ENCODE data around the gene GUCA2A. TPM values are rescaled to one million over a fixed set of nuclear protein-coding genes. Genes with fewer than 3 reads are reported as not detected.

The GUCA2A gene
- total RNA-seq, 2 experiments from 2014 or later = not detected

DNA sequence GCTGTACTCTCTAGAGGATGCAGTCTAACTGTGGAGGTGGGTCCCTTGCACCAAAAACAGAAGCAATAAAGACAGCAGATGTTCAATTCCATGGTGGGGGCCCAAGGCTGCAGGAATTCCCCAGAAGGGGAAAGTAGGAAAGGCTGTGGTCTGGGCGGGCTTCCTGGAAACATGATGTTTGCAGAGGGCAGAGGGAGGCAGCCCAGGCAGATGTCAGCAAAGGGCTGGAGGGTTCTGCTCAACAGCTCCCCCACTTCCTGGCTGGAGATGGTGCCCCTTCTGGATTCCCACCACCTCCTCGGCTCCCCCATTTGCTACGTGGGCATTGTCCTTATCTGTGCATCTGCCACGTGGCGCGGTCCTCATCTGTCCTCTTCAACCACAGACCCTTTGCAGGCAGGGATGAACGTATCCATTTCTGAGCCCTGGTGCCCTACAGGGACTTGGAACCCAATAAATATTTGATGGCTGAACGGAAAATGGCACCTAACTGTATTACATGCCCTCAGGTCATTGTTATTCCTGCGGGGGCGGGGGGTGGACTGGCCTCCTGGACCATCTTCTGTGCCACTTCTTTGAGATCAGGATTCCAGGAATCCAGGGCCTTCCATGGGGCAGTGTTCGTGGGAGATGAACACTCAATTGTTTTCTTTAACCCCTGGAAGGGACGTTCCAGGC is 19.7 kb downstream of the GUCA2A start:
- CTCF ChIA-PET = interaction anchor here (1.0 kb wide), 1 partner anchor 28 kb away, joined by 5 read pairs; no protein-coding TSS in a partner anchor
- Mint-ChIP-seq H3K4me1 (peaks cover 7% of the 10 kb centered on the region), H3K9me3 (ENCODE audit: low read depth) (no peaks in the 10 kb centered on the region), H3K36me3 (no peaks in the 10 kb centered on the region), H3K27ac (no peak overlapping the region), H3K27me3 (peaks cover 10% of the 10 kb centered on the region), H3K4me3 (no peak overlapping the region)
- ATAC-seq = no peak
- DNase-seq = no peak

DNA sequence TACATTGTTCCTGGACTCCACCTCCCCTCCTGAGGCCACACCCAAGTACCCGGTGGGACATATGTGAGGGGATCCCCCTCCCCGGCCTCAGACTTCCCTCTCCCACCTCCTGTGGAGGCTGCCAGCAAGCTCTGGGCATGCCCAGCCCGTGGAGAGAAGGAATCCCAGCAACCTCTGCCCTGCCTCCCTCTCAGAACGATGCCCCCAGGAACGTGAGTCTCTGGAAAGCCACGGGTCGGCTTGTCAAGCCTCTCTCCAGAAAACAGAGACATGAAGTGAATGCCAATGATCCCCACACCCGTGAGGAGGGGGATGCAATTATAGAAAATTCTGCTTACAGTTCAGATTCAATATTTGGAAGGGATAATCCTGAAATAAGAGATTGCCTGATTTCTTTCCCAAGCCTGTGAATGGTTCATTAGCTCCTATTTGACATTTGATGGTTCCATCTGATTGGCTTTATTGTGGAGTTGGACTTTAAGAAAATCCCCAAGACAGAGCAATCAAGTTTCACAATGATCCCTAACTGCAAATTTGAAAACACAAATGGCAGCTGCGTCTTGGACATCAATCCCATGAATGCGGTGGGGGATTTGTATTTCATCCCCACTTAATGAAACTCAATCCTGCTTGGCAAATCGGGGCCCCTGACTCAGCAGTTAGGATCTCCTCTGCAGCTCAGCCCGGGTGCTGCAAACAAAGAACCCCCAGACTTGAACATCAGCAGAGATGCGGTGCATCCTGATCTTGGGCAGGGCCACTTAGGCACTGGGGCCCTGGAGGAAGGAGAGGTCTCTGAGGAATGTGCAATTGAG is 20.4 kb downstream of the GUCA2A start:
- Mint-ChIP-seq H3K4me1 (peaks cover 7% of the 10 kb centered on the region), H3K36me3 (no peaks in the 10 kb centered on the region), H3K27ac (no peak overlapping the region), H3K9me3 (ENCODE audit: low read depth) (no peaks in the 10 kb centered on the region), H3K27me3 (peaks cover 12% of the 10 kb centered on the region), H3K4me3 (no peak overlapping the region)
- no peak for DNase-seq
- ATAC-seq = no peak
- CTCF ChIA-PET = interaction anchor here (1.0 kb wide), 1 partner anchor 29 kb away, joined by 5 read pairs; no protein-coding TSS in a partner anchor

DNA sequence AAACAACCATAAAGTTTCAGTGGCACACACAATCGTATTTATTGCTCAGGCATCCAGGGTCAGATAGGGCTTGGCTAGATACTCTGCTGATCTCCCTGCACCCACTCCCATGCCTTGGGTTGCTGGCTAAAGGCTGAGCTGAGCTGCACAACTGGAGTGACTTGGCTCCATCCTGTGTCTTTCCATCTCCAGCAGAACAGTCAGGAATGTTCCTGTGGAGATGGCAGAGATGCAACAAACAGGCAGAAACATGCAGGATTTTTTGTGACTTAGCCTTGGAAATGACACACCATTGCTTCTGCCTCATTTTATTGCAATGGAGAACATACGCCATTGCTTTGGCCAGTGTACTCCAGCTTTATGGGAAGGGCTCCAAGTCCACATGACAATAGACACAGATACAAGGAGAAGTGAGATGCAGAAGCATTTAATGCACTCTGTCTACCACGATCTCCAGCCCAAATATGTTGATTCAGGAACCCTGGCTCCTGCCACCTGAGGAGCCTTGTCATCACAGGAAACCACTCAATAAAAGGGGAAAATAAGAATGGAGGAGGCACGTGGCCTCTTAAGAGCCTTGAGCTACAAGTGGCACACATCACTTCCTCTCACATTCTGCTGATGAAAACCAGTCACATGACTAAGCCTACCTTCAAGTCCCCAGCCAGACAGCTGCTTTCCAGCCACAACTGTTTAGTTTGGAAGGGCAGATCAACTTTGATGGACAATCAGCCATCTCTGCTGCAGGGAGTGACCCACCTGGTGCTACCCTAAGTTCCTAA is 21.5 kb downstream of the GUCA2A start:
- peaks cover 7% of the 10 kb centered on the region for H3K4me1 Mint-ChIP-seq
- no peaks in the 10 kb centered on the region for H3K36me3 Mint-ChIP-seq
- CTCF ChIA-PET = interaction anchor here (2.2 kb wide), 1 partner anchor 31 kb away, joined by 5 read pairs; no protein-coding TSS in a partner anchor
- ATAC-seq (no peak), DNase-seq (no peak)
- H3K9me3 Mint-ChIP-seq (ENCODE audit: low read depth) = no peaks in the 10 kb centered on the region
- H3K27me3 Mint-ChIP-seq = peaks cover 12% of the 10 kb centered on the region
- no peak overlapping the region for H3K4me3 Mint-ChIP-seq
- H3K27ac Mint-ChIP-seq = no peak overlapping the region

DNA sequence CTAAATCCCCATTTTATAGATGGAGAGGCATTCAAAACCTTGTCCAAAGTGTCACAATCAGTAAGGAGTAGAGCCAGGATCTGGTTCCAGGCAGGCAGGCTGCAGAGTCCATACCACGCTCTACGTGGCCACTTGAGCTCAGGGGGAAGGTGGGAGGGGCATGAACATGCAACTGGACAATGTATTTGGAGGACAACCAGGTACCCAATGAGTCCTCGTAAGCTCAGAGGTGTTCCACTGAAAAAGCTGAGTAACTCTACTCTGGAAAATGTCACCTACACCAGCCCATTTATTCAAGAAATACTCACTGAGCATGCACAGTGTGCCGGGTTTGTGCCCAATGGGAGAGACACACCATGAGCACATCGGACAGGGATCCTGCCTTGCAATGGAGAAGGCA is 22.6 kb downstream of the GUCA2A start:
- DNase-seq (no peak), ATAC-seq (no peak)
- Mint-ChIP-seq H3K4me1 (peaks cover 7% of the 10 kb centered on the region), H3K27me3 (peaks cover 12% of the 10 kb centered on the region), H3K36me3 (no peaks in the 10 kb centered on the region), H3K27ac (no peak overlapping the region), H3K9me3 (ENCODE audit: low read depth) (no peaks in the 10 kb centered on the region), H3K4me3 (no peak overlapping the region)
- CTCF ChIA-PET = interaction anchor here (2.2 kb wide), 1 partner anchor 32 kb away, joined by 5 read pairs; no protein-coding TSS in a partner anchor

DNA sequence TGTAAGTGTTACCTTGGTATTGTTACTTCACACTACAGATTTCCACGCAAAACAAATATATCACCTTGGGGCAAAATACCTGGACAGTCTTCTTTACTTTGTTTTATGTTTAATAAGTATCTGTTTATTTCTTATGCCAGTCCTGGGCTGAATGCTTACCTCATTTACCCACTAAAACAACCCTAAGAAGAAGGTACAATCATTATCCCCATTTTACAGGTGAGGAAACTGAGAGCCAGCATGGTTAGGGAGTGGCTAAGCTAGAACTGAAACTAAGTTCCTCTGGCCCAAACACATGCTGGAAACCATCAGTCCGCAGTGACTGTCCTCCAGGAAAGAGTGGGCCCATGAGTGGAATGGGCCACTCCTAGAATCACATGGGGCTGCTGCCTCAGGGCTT is 24.4 kb downstream of the GUCA2A start:
- Mint-ChIP-seq H3K27me3 (peaks cover 10% of the 10 kb centered on the region), H3K4me3 (no peak overlapping the region), H3K9me3 (ENCODE audit: low read depth) (no peaks in the 10 kb centered on the region), H3K27ac (no peak overlapping the region), H3K4me1 (peaks cover 7% of the 10 kb centered on the region), H3K36me3 (no peaks in the 10 kb centered on the region)
- CTCF ChIA-PET = no interaction called here
- DNase-seq (no peak), ATAC-seq (no peak)

DNA sequence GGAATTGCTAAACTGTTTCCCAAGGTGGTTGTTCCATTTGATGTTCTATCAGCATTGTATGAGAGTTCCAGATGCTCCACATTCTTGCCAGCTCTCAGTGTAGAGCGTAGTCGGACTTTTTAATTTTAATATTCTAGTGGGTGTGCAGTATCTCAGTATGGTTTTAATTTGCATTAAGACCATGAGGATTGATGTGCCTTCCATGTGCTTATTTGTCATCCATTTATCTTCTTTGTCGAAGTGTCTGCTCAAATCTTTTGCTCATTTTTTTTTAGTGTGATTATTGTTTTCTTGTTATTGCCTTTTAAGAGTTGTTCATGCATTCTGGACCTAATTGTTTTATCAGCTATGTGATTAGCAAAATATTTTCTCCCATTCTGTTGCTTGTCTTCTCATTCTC is 25.1 kb downstream of the GUCA2A start:
- no peak for DNase-seq
- Mint-ChIP-seq H3K27ac (no peak overlapping the region), H3K4me3 (no peak overlapping the region), H3K27me3 (peaks cover 8% of the 10 kb centered on the region), H3K36me3 (no peaks in the 10 kb centered on the region), H3K9me3 (ENCODE audit: low read depth) (no peaks in the 10 kb centered on the region), H3K4me1 (peaks cover 7% of the 10 kb centered on the region)
- CTCF ChIA-PET = no interaction called here
- no peak for ATAC-seq

DNA sequence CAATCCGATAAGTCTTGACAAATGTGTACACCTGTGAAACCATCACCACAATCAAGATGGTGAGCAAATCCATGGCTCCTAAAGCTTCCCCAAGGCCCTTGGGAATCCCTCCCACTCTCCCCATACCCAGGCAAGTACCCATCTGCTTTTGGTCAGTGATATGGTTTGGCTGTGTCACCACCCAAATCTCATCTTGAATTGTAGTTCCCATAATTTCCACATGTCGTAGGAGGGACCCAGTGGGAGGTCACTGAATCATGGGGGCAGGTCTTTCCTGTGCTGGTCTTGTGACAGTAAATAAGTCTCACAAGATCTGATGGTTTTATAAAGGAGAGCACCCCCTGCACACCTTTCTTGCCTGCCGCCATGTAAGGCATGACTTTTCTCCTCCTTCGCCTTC is 26.0 kb downstream of the GUCA2A start:
- H3K27ac Mint-ChIP-seq = no peak overlapping the region
- H3K4me3 Mint-ChIP-seq = no peak overlapping the region
- ATAC-seq (no peak), DNase-seq (no peak)
- CTCF ChIA-PET = interaction anchor here (1.2 kb wide), 1 partner anchor 36 kb away, joined by 3 read pairs; no protein-coding TSS in a partner anchor
- H3K4me1 Mint-ChIP-seq = peaks cover 6% of the 10 kb centered on the region
- H3K9me3 Mint-ChIP-seq (ENCODE audit: low read depth) = no peaks in the 10 kb centered on the region
- peaks cover 7% of the 10 kb centered on the region for H3K27me3 Mint-ChIP-seq
- no peaks in the 10 kb centered on the region for H3K36me3 Mint-ChIP-seq

DNA sequence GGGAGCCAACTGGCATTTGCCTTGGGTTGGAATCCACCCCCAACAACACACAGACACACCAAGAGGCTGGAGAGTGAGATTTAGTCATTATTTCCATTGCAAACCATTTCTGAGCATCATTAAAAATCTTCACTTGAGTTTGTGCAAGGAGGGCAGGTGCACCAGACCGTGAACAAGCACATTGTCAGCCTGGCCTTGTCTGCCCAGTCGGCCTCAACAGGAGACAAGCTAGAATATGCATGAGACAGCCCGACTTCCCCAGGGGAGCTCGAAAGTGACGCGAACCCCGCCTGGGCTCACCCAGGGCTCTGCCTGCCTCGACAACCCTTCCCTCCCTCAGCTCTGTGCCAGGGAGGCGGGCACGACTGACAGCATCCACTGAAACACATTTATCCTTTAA is 26.8 kb downstream of the GUCA2A start:
- no peaks in the 10 kb centered on the region for H3K36me3 Mint-ChIP-seq

DNA sequence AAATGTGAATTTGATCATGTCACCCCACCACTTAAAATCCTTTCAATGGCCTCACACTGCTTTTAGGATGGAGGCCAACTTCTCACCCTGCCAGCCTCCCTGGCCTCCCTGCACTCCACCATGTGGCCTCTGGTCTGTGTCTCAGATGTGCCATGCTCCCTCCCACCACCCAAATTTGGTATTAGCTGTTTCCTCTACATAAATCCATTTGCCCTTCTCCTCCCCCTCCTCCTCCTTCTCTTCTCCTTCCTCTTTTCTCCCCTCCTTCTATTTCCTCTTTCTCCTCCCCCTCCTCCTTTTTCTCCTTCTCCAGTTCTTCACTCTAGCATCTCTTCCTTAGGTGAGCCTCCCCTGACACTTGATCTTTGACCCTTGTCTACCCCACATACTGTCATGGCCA is 28.1 kb downstream of the GUCA2A start:
- no peaks in the 10 kb centered on the region for H3K4me1 Mint-ChIP-seq
- H3K27me3 Mint-ChIP-seq = peaks cover 2% of the 10 kb centered on the region
- no peak for DNase-seq
- no peak for ATAC-seq
- H3K9me3 Mint-ChIP-seq (ENCODE audit: low read depth) = no peaks in the 10 kb centered on the region
- H3K27ac Mint-ChIP-seq = no peak overlapping the region
- no peak overlapping the region for H3K4me3 Mint-ChIP-seq
- H3K36me3 Mint-ChIP-seq = no peaks in the 10 kb centered on the region
- CTCF ChIA-PET = no interaction called here

More for the DNA sequence above, 26.8 kb downstream of the GUCA2A start:
- Mint-ChIP-seq H3K9me3 (ENCODE audit: low read depth) (no peaks in the 10 kb centered on the region), H3K27ac (no peak overlapping the region), H3K27me3 (peaks cover 2% of the 10 kb centered on the region), H3K4me3 (no peak overlapping the region), H3K4me1 (no peaks in the 10 kb centered on the region)
- no peak for ATAC-seq
- CTCF ChIA-PET = interaction anchor here (1.2 kb wide), 1 partner anchor 37 kb away, joined by 3 read pairs; no protein-coding TSS in a partner anchor
- DNase-seq = no peak

DNA sequence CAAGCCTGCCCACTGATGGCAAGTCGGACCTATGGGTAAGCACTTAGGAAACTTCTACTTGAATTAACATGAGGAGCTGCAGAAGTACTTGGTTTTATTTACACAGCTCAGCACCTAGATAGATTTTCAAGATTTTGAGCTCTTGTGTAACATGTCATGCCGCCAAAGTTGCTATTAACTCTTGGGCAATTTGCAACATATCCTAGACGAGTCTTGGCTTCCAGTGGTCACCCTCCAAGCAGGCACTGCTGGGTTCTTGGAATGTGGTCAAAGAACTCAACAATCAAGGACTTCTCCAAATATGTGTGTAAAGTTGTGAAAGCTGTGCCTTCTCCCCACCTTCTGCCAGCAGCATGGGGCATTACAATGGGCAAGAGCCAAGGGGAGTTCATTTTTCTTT is 29.1 kb downstream of the GUCA2A start:
- H3K36me3 Mint-ChIP-seq = no peaks in the 10 kb centered on the region
- CTCF ChIA-PET = no interaction called here
- DNase-seq = no peak

DNA sequence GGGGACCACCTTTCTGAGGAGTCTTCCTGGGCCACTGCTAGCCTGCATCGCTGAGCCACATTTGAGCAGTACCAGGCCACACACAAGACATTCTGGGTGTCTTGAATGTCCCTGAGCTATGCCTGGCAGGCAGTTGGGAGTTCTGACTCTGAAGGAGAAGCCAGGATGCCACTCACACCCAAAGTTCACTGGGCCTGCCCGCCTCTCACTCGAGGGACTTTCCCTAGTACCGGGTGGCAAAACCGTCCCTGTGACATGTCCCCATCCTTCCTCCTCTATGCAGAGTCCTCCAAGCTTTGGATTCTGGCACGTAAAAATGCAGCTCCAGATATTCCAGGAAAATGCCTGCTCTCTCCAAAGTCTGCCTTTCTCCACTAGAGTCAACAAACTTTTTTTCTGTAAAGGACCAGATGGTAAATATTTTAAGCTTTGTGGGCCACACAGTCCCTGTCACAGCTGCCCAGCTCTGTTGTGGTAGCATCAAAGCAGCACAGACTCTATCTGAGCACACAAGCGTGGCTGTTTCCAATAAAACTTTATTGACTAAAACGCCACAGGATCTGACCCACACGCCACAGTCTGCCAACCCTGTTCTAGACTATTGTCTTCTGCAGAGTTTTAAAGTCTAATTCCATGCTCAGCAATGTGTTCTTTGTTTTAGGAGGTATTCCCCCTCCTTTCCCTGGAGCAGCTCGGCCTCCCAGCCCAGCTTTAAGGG is 30.6 kb downstream of the GUCA2A start:
- no peak overlapping the region for H3K4me3 Mint-ChIP-seq
- no peak for ATAC-seq
- H3K27ac Mint-ChIP-seq = no peak overlapping the region

More for the DNA sequence above, 29.1 kb downstream of the GUCA2A start:
- Mint-ChIP-seq H3K27ac (no peak overlapping the region), H3K4me1 (no peaks in the 10 kb centered on the region), H3K27me3 (peaks cover 2% of the 10 kb centered on the region), H3K4me3 (no peak overlapping the region), H3K9me3 (ENCODE audit: low read depth) (no peaks in the 10 kb centered on the region)
- no peak for ATAC-seq

DNA sequence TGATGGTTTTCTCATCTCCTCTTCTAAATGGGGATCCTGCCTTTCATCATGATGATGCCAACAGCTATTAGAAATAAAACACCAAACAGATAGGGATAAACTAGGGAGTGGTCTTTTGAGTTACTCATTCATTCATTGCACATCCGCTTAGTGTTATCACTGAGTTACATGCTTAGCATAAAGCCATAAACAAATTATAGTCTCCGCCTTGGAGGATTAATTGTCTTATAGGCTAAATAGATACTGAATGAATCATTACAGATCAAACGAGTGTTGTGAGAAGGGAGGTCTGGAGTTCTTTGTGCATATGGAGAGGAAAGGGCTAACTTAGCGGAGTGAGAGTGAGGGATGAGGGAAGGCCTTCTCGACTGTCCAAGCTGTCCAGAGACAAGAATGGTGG is 31.2 kb downstream of the GUCA2A start:
- CTCF ChIA-PET = no interaction called here
- peaks cover 5% of the 10 kb centered on the region for H3K27me3 Mint-ChIP-seq
- H3K4me3 Mint-ChIP-seq = no peak overlapping the region
- H3K27ac Mint-ChIP-seq = no peak overlapping the region
- no peak for ATAC-seq
- H3K4me1 Mint-ChIP-seq = no peaks in the 10 kb centered on the region
- H3K36me3 Mint-ChIP-seq = no peaks in the 10 kb centered on the region
- no peak for DNase-seq
- no peaks in the 10 kb centered on the region for H3K9me3 Mint-ChIP-seq (ENCODE audit: low read depth)

More for the DNA sequence above, 30.6 kb downstream of the GUCA2A start:
- CTCF ChIA-PET = no interaction called here
- no peaks in the 10 kb centered on the region for H3K9me3 Mint-ChIP-seq (ENCODE audit: low read depth)
- no peak for DNase-seq
- H3K36me3 Mint-ChIP-seq = no peaks in the 10 kb centered on the region
- H3K4me1 Mint-ChIP-seq = no peaks in the 10 kb centered on the region
- H3K27me3 Mint-ChIP-seq = peaks cover 5% of the 10 kb centered on the region
